Panc1 (cell line): Measurements from ENCODE around the gene MNAT1. TPM values are rescaled to one million over a fixed set of nuclear protein-coding genes. Genes with fewer than 3 reads are reported as not detected.

Source experiments
- ATAC-seq: fragments of 200-7000 bp; cut with Tn5 transposase; 2 replicates; pipeline ENCODE4 v1.9.1; 2020; ENCODE audit warnings: mild to moderate bottlenecking, moderate library complexity
- BruUV-seq: library from RNA; stranded (reverse); fragments of 400-500 nt; replicated peaks from 2 replicates; lab custom pipeline; 2021; lab: Mats Ljungman, UMichigan
- CTCF ChIA-PET: fragments of 300-600 bp; sonication (Branson Sonifier 250); formaldehyde crosslinking; loops from one replicate; lab custom pipeline; 2022; ENCODE audit warnings: antibody characterized with exemption; lab: Charles Lee
- POLR2A ChIA-PET: fragments of 300-600 bp; sonication (Branson Sonifier 250); formaldehyde crosslinking; loops from one replicate; lab custom pipeline; 2022; ENCODE audit warnings: antibody characterized with exemption; lab: Charles Lee
- DNase-seq: peaks from one replicate; pipeline ENCODE4 v3.0.0-alpha.2; 2010; ENCODE audit warnings: low read depth, low spot score
- H3K27ac ChIP-seq: 2 replicates; pipeline ENCODE4 v1.5.1; 2011; ENCODE audit warnings: mild to moderate bottlenecking, low read length, inconsistent platforms
- H3K27me3 ChIP-seq: fragments of 200-500 bp; sonication (Bioruptor generic); 2 replicates; pipeline ENCODE4 v1.6.0; 2014; ENCODE audit warnings: low read length, inconsistent platforms; ENCODE audit not compliant: control insufficient read depth, insufficient read depth
- H3K36me3 ChIP-seq: fragments of 200-500 bp; sonication (Bioruptor generic); 2 replicates; pipeline ENCODE4 v1.5.1; 2014; ENCODE audit warnings: inconsistent platforms, mild to moderate bottlenecking, low read length, moderate library complexity; ENCODE audit not compliant: control insufficient read depth, insufficient read depth
- H3K4me1 ChIP-seq: 2 replicates; pipeline ENCODE4 v1.5.1; 2011; ENCODE audit warnings: inconsistent platforms, mild to moderate bottlenecking, low read length, moderate library complexity; ENCODE audit not compliant: control insufficient read depth, insufficient read depth
- H3K4me3 ChIP-seq, 2 experiments: 2 replicates each; pipeline ENCODE4 v1.5.1; 2011 to 2012; ENCODE audit warnings: low read depth in 2 of 2, low read length in 2 of 2, mild to moderate bottlenecking in 2 of 2, inconsistent platforms in 1 of 2, moderate library complexity in 1 of 2
- H3K9me3 ChIP-seq: fragments of 200-500 bp; sonication (Bioruptor generic); 2 replicates; pipeline ENCODE4 v1.5.1; 2014; ENCODE audit warnings: low read depth, mild to moderate bottlenecking, inconsistent platforms, low read length, moderate library complexity; ENCODE audit not compliant: control insufficient read depth, insufficient read depth
- CTCF ChIP-seq: fragments of 450-650 bp; IDR thresholded peaks from 2 replicates; pipeline ENCODE4 v1.5.1; 2017; ENCODE audit warnings: mild to moderate bottlenecking
- POLR2AphosphoS5 ChIP-seq: IDR thresholded peaks from 2 replicates; pipeline ENCODE4 v1.6.1; 2012; ENCODE audit warnings: mild to moderate bottlenecking, low read depth, low read length, moderate library complexity
- SIN3A ChIP-seq: IDR thresholded peaks from 2 replicates; pipeline ENCODE4 v1.6.1; 2012; ENCODE audit warnings: low read depth, mild to moderate bottlenecking, low read length, moderate library complexity, borderline replicate concordance; ENCODE audit not compliant: insufficient read depth
- TCF7L2 ChIP-seq: IDR thresholded peaks from 2 replicates; pipeline ENCODE4 v1.6.1; 2011; ENCODE audit warnings: mild to moderate bottlenecking, low read depth, low read length, inconsistent platforms
- in situ Hi-C: cut with HindIII; loops from 2 replicates; pipeline ENCODE4 v1.10.0; 2016; ENCODE audit warnings: low sequenced_read_pairs, low pct_unique_long_range_greater_than_20kb
- intact Hi-C: fragments of 100-400 bp; cut with micrococcal nuclease; formaldehyde crosslinking; loops from one replicate; pipeline ENCODE4 v1.10.0; 2022; ENCODE audit not compliant: unreplicated experiment
- total RNA-seq: library from RNA; stranded (reverse); gene quantifications from one replicate; pipeline ENCODE4 v1.2.1, GENCODE V29; 2021; ENCODE audit not compliant: unreplicated experiment
- TF ChIP-seq, protein P1 (sequence below), 2 experiments: IDR thresholded peaks; 2 replicates each; pipeline ENCODE4 v1.6.1; 2011 to 2012; ENCODE audit warnings: low read depth in 2 of 2, control low read depth in 1 of 2, low read length in 1 of 2, mild to moderate bottlenecking in 1 of 2, moderate library complexity in 1 of 2; ENCODE audit not compliant: insufficient read depth in 1 of 2

The MNAT1 gene
- total RNA-seq, 1 experiment from 2014 or later: 29.4 TPM

DNA sequence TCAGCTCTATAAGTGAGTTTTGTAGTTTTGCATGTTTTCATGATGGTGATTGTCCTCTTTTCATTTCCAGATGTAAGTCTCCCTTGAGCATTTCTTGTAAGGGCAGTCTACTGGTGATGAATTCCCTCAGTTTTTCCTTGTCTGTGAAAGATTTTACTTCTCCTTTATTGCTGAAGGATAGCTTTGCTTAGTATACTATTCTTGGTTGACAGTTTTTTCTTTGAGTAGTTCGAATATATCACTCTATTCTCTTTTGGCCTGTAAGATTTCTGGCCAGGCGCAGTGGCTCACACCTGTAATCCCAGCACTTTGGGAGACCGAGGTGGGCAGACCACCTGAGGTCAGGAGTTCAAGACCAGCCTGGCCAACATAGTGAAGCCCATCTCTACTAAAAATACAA is 34.0 kb upstream of the MNAT1 start:
- Histone ChIP-seq H3K9me3 (no peaks in the 10 kb centered on the region), H3K36me3 (no peaks in the 10 kb centered on the region), H3K4me1 (no peaks in the 10 kb centered on the region), H3K4me3 (no peak overlapping the region), H3K27me3 (no peaks in the 10 kb centered on the region), H3K27ac (no peak overlapping the region)
- TF ChIP-seq TCF7L2 (no peak), POLR2AphosphoS5 (no peak)
- TF ChIP-seq, protein P1, sequence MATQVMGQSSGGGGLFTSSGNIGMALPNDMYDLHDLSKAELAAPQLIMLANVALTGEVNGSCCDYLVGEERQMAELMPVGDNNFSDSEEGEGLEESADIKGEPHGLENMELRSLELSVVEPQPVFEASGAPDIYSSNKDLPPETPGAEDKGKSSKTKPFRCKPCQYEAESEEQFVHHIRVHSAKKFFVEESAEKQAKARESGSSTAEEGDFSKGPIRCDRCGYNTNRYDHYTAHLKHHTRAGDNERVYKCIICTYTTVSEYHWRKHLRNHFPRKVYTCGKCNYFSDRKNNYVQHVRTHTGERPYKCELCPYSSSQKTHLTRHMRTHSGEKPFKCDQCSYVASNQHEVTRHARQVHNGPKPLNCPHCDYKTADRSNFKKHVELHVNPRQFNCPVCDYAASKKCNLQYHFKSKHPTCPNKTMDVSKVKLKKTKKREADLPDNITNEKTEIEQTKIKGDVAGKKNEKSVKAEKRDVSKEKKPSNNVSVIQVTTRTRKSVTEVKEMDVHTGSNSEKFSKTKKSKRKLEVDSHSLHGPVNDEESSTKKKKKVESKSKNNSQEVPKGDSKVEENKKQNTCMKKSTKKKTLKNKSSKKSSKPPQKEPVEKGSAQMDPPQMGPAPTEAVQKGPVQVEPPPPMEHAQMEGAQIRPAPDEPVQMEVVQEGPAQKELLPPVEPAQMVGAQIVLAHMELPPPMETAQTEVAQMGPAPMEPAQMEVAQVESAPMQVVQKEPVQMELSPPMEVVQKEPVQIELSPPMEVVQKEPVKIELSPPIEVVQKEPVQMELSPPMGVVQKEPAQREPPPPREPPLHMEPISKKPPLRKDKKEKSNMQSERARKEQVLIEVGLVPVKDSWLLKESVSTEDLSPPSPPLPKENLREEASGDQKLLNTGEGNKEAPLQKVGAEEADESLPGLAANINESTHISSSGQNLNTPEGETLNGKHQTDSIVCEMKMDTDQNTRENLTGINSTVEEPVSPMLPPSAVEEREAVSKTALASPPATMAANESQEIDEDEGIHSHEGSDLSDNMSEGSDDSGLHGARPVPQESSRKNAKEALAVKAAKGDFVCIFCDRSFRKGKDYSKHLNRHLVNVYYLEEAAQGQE (IDR thresholded peaks at IDR 0.05; ENCODE audit: insufficient read depth in 1 of 2, low read depth in 2 of 2, low read length in 1 of 2): no peak
- intact Hi-C loops (no loop called here), in situ Hi-C loops (no loop called here)
- BruUV-seq: no TSS peak
- no peak for ATAC-seq
- no peak for DNase-seq
- POLR2A ChIA-PET: no interaction called here
- CTCF ChIA-PET: interaction anchor here (0.6 kb wide), 1 partner anchor 13 kb away, joined by 3 read pairs; no protein-coding TSS in a partner anchor

DNA sequence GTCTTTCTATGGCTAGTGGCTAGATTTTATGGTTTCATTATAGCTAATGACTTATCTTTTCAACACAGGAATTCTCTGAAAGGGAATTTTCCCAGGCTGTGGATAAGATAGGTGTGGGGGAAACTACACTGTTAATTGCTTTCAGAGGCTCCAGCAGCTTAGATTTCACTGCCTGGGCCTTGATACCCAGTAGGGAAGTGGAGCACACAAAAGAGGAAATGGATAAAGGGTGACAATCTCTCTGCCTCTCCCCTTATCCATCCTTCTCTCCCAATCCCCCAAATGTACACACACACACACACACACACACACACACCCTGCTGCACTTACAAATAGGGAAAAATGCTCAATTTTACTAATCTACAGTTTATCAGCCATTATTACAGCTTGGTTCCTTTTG is 29.5 kb upstream of the MNAT1 start:
- no peak overlapping the region for H3K27ac ChIP-seq
- intact Hi-C loops: no loop called here
- no peak for TF ChIP-seq POLR2AphosphoS5
- TF ChIP-seq TCF7L2: no peak
- TF ChIP-seq, protein P1 (IDR thresholded peaks at IDR 0.05; ENCODE audit: insufficient read depth in 1 of 2, low read depth in 2 of 2, low read length in 1 of 2): no peak
- no peak for TF ChIP-seq SIN3A
- TF ChIP-seq CTCF: no peak
- H3K9me3 ChIP-seq: no peaks in the 10 kb centered on the region
- BruUV-seq: no TSS peak
- no peaks in the 10 kb centered on the region for H3K36me3 ChIP-seq
- no peaks in the 10 kb centered on the region for H3K4me1 ChIP-seq
- H3K4me3 ChIP-seq: no peak overlapping the region
- in situ Hi-C loops: no loop called here
- ATAC-seq (no peak), DNase-seq (no peak)
- no peaks in the 10 kb centered on the region for H3K27me3 ChIP-seq
- POLR2A ChIA-PET: interaction anchor here (0.7 kb wide), 1 partner anchor 55 kb away, joined by 14 read pairs; no protein-coding TSS in a partner anchor
- CTCF ChIA-PET: interaction anchor here (0.7 kb wide), 1 partner anchor 48 kb away, joined by 6 read pairs; no protein-coding TSS in a partner anchor
